Activated T-cell treated with anti-CD3 and anti-CD28 coated beads, Interleukin-2, amount 50 U/mL, for 4 hours (primary cell): ENCODE measurements around the gene WFDC5. TPM values are rescaled to one million over a fixed set of nuclear protein-coding genes. Genes with fewer than 3 reads are reported as not detected.
"Not testable (repeated sequence)": the region's sequence is repeated elsewhere in the genome, so short reads cannot be mapped to it uniquely, and the experiment has no call there.

Experiments
- ATAC-seq, 2 donors: fragments of 200-7000 bp; cut with Tn5 transposase; one replicate each; pipeline ENCODE4 v1.10.0; 2021
- DNase-seq: peaks from one replicate; pipeline ENCODE4 v3.0.0-alpha.2; 2020
- H3K27me3 Mint-ChIP-seq: one replicate; pipeline ENCODE4 v1.8.0; 2021; ENCODE audit warnings: low read depth, mixed read lengths
- H3K36me3 Mint-ChIP-seq: one replicate; pipeline ENCODE4 v1.8.0; 2022; ENCODE audit warnings: mixed read lengths; ENCODE audit not compliant: insufficient read depth
- H3K4me1 Mint-ChIP-seq: one replicate; pipeline ENCODE4 v1.8.0; 2021; ENCODE audit warnings: low read depth, mixed read lengths
- H3K4me3 Mint-ChIP-seq: one replicate; pipeline ENCODE4 v1.8.0; 2021; ENCODE audit warnings: mild to moderate bottlenecking, moderate library complexity, mixed read lengths
- H3K9me3 Mint-ChIP-seq: one replicate; pipeline ENCODE4 v1.8.0; 2021; ENCODE audit warnings: mixed read lengths
- total RNA-seq, 3 donors: library from RNA; stranded (reverse); gene quantifications; one replicate each; pipeline ENCODE4 v1.2.1, GENCODE V29; 2021

Gene WFDC5
- total RNA-seq: not detected

- peaks cover 8% of the 10 kb centered on the region for H3K27me3 Mint-ChIP-seq
- peak; percentile 75 to 78 for ATAC-seq
- no peak for DNase-seq
- no peak within 1 kb of the TSS for H3K4me3 Mint-ChIP-seq
- peaks cover 4% of the 10 kb centered on the region for H3K4me1 Mint-ChIP-seq
- no peaks in the 10 kb centered on the region for H3K9me3 Mint-ChIP-seq
- H3K36me3 Mint-ChIP-seq: no peaks in the 10 kb centered on the region
These were observed at the start of gene WFDC5 for GRCh38 chr20:45114465-45115385. WFDC5 (minus strand) TSS chr20:45115174; CDS start chr20:45115083, 91 bp downstream.

- peaks cover 47% of the 10 kb centered on the region for H3K9me3 Mint-ChIP-seq
- peaks cover 5% of the 10 kb centered on the region for H3K36me3 Mint-ChIP-seq
- ATAC-seq (no peak), DNase-seq (no peak)
- no peak overlapping the region for H3K4me3 Mint-ChIP-seq
- H3K27me3 Mint-ChIP-seq: peaks cover 57% of the 10 kb centered on the region
- no peaks in the 10 kb centered on the region for H3K4me1 Mint-ChIP-seq
These were observed 48.3 kb upstream of the WFDC5 start for GRCh38 chr20:45163083-45163803.

GRCh38 chr20:45157962-45158361, 43.0 kb upstream of the WFDC5 start:
- no peak for DNase-seq
- peaks cover 38% of the 10 kb centered on the region for H3K9me3 Mint-ChIP-seq
- H3K36me3 Mint-ChIP-seq: peaks cover 5% of the 10 kb centered on the region
- no peak overlapping the region for H3K4me3 Mint-ChIP-seq
- ATAC-seq: no peak
- H3K27me3 Mint-ChIP-seq: peaks cover 50% of the 10 kb centered on the region
- H3K4me1 Mint-ChIP-seq: no peaks in the 10 kb centered on the region

GRCh38 chr20:45156713-45157112, 41.7 kb upstream of the WFDC5 start:
- Mint-ChIP-seq H3K36me3 (no peaks in the 10 kb centered on the region), H3K27me3 (peaks cover 41% of the 10 kb centered on the region), H3K4me1 (no peaks in the 10 kb centered on the region), H3K9me3 (peaks cover 28% of the 10 kb centered on the region), H3K4me3 (no peak overlapping the region)
- no peak for DNase-seq
- no peak for ATAC-seq

GRCh38 chr20:45154794-45155193, 39.8 kb upstream of the WFDC5 start:
- Mint-ChIP-seq H3K9me3 (peaks cover 19% of the 10 kb centered on the region), H3K27me3 (peaks cover 37% of the 10 kb centered on the region)
- H3K4me1 Mint-ChIP-seq, DNase-seq, H3K36me3 Mint-ChIP-seq, H3K4me3 Mint-ChIP-seq, ATAC-seq: not testable (repeated sequence)

GRCh38 chr20:45154183-45154582, 39.2 kb upstream of the WFDC5 start:
- H3K4me3 Mint-ChIP-seq: no peak overlapping the region
- ATAC-seq (no peak), DNase-seq (no peak)
- H3K9me3 Mint-ChIP-seq: peaks cover 15% of the 10 kb centered on the region
- peaks cover 41% of the 10 kb centered on the region for H3K27me3 Mint-ChIP-seq
- no peaks in the 10 kb centered on the region for H3K36me3 Mint-ChIP-seq
- H3K4me1 Mint-ChIP-seq: no peaks in the 10 kb centered on the region

- Mint-ChIP-seq H3K27me3 (peaks cover 43% of the 10 kb centered on the region), H3K36me3 (no peaks in the 10 kb centered on the region), H3K9me3 (peaks cover 11% of the 10 kb centered on the region), H3K4me3 (no peak overlapping the region), H3K4me1 (no peaks in the 10 kb centered on the region)
- ATAC-seq (no peak), DNase-seq (no peak)
These were observed 38.8 kb upstream of the WFDC5 start for GRCh38 chr20:45153752-45154151.

GRCh38 chr20:45153147-45153546, 38.2 kb upstream of the WFDC5 start:
- peaks cover 5% of the 10 kb centered on the region for H3K9me3 Mint-ChIP-seq
- no peak overlapping the region for H3K4me3 Mint-ChIP-seq
- DNase-seq (no peak), ATAC-seq (no peak)
- H3K27me3 Mint-ChIP-seq: peaks cover 46% of the 10 kb centered on the region
- H3K36me3 Mint-ChIP-seq: no peaks in the 10 kb centered on the region
- no peaks in the 10 kb centered on the region for H3K4me1 Mint-ChIP-seq

- Mint-ChIP-seq H3K4me1 (no peaks in the 10 kb centered on the region), H3K36me3 (no peaks in the 10 kb centered on the region), H3K9me3 (peaks cover 4% of the 10 kb centered on the region), H3K27me3 (peaks cover 46% of the 10 kb centered on the region), H3K4me3 (no peak overlapping the region)
- no peak for ATAC-seq
- DNase-seq: no peak
These were observed 37.4 kb upstream of the WFDC5 start for GRCh38 chr20:45152405-45152804.

GRCh38 chr20:45149062-45149461, 34.1 kb upstream of the WFDC5 start:
- DNase-seq (no peak), ATAC-seq (no peak)
- no peaks in the 10 kb centered on the region for H3K9me3 Mint-ChIP-seq
- H3K4me1 Mint-ChIP-seq: no peaks in the 10 kb centered on the region
- no peaks in the 10 kb centered on the region for H3K36me3 Mint-ChIP-seq
- no peak overlapping the region for H3K4me3 Mint-ChIP-seq
- H3K27me3 Mint-ChIP-seq: peaks cover 34% of the 10 kb centered on the region

- ATAC-seq (no peak), DNase-seq (no peak)
- peaks cover 10% of the 10 kb centered on the region for H3K27me3 Mint-ChIP-seq
- no peak overlapping the region for H3K4me3 Mint-ChIP-seq
- no peaks in the 10 kb centered on the region for H3K4me1 Mint-ChIP-seq
- H3K9me3 Mint-ChIP-seq: no peaks in the 10 kb centered on the region
- no peaks in the 10 kb centered on the region for H3K36me3 Mint-ChIP-seq
These were observed 25.9 kb upstream of the WFDC5 start for GRCh38 chr20:45140836-45141235.

- not testable (repeated sequence) for H3K36me3 Mint-ChIP-seq, H3K4me1 Mint-ChIP-seq, H3K27me3 Mint-ChIP-seq, DNase-seq, H3K4me3 Mint-ChIP-seq, ATAC-seq, H3K9me3 Mint-ChIP-seq
These were observed 24.9 kb upstream of the WFDC5 start for GRCh38 chr20:45139733-45140375.

- no peaks in the 10 kb centered on the region for H3K36me3 Mint-ChIP-seq
- no peaks in the 10 kb centered on the region for H3K4me1 Mint-ChIP-seq
These were observed 23.8 kb upstream of the WFDC5 start for GRCh38 chr20:45138561-45139300.

GRCh38 chr20:45136911-45137310, 21.9 kb upstream of the WFDC5 start:
- Mint-ChIP-seq H3K27me3 (peaks cover 19% of the 10 kb centered on the region), H3K36me3 (no peaks in the 10 kb centered on the region), H3K4me3 (no peak overlapping the region), H3K9me3 (no peaks in the 10 kb centered on the region), H3K4me1 (no peaks in the 10 kb centered on the region)
- DNase-seq: no peak
- ATAC-seq: no peak

More at GRCh38 chr20:45138561-45139300, 23.8 kb upstream of the WFDC5 start:
- H3K4me3 Mint-ChIP-seq: no peak overlapping the region
- ATAC-seq: peak; percentile 38 to 63
- peak; percentile 30 for DNase-seq
- H3K9me3 Mint-ChIP-seq: no peaks in the 10 kb centered on the region
- H3K27me3 Mint-ChIP-seq: peaks cover 14% of the 10 kb centered on the region
